ENCODE results near the gene COTL1. TPM values are rescaled to one million over a fixed set of nuclear protein-coding genes. Genes with fewer than 3 reads are reported as not detected.

COTL1 gene
- total and polyA plus RNA-seq, 2 of the 13 experiments (the other 11 are each of a cell fraction or from before 2014, with no cell fraction given) = 8.7 to 16.9 TPM

DNA sequence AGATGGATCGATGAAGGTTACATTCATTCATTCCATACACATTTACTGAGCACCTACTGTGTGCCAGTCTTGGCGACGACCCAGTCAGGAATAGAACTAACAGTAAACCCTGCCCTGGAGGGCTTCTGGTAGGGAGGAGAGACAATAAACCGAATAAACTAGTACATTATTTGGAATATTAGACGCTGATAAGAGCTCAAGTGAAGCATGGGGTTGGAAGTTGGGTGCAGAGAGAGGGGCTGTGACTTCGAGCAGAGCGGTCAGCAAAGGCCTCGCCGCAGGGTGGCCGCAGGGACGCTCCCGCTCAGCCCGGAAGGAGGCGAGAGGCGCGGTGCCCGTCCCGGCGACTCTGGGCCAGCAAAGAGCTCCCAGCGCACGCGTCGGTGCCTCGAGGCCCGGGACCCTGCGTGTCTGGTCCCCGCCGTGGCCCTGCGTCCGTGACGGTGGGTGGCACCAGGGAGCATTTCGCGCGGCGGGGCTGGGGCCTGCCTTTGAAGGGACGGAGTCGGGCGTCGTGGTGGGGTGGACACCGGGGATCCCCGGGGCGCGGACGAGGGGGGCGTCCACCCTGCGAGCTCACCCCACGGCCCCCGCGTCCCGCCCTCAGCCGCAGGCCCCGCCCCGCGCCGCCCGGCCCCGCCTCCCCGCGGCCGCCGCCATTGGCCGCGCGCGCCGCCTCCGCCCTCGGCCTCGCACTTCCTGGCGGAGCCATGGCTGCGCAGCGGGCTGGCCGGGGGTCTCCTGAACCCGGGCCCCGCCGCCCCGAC lies 30.1 kb upstream of the COTL1 start, which contains the start of gene KLHL36 (continued):
- no peak for TF ChIP-seq HNF4G (IDR thresholded peaks at IDR 0.05; ENCODE audit: borderline replicate concordance, low read depth, low read length)
- no peak for TF ChIP-seq HNF4G (CRISPR knock-in tag; IDR thresholded peaks at IDR 0.05; ENCODE audit: borderline replicate concordance, low read depth)
- peak; percentile 75 for TF ChIP-seq ZNF777 (CRISPR knock-in tag; IDR thresholded peaks at IDR 0.05)
- TF ChIP-seq ZNF441 (CRISPR knock-in tag; IDR thresholded peaks at IDR 0.05; ENCODE audit: borderline replicate concordance) = no peak
- TF ChIP-seq ASH2L (IDR thresholded peaks at IDR 0.05; ENCODE audit: insufficient read length, low read depth, low read length) = no peak
- peak; percentile 90; the same call in 1 of the 2 replicates for TF ChIP-seq ZSCAN20 (CRISPR knock-in tag; IDR thresholded peaks at IDR 0.05; ENCODE audit: borderline replicate concordance)
- peak; percentile 66; the same call in 1 of the 2 replicates for TF ChIP-seq ZNF703 (CRISPR knock-in tag; IDR thresholded peaks at IDR 0.05; ENCODE audit: borderline replicate concordance)
- TF ChIP-seq BORCS8-MEF2B (CRISPR knock-in tag; IDR thresholded peaks at IDR 0.05) = peak; percentile 73
- TF ChIP-seq ZNF724P (CRISPR knock-in tag; IDR thresholded peaks at IDR 0.05; ENCODE audit: borderline replicate concordance) = peak; percentile 93; the same call in 1 of the 2 replicates
- TF ChIP-seq ISX (CRISPR knock-in tag; conservative IDR thresholded peaks at IDR 0.05) = no peak
- TF ChIP-seq HDAC2 (CRISPR knock-in tag; IDR thresholded peaks at IDR 0.05) = peak; percentile 60; the same call in 1 of the 2 replicates
- TF ChIP-seq EHMT2 (IDR thresholded peaks at IDR 0.05; ENCODE audit: borderline replicate concordance, low read depth, low read length) = 0 out of 2 replicates have a peak, but pooled peaks have one; percentile 11
- 0 out of 2 replicates have a peak, but pooled peaks have one; percentile 9 for TF ChIP-seq ERF (CRISPR knock-in tag; IDR thresholded peaks at IDR 0.05)
- TF ChIP-seq JUND (CRISPR knock-in tag; IDR thresholded peaks at IDR 0.05) = peak; percentile 64; the same call in 1 of the 2 replicates
- TF ChIP-seq ZNF749 (CRISPR knock-in tag; IDR thresholded peaks at IDR 0.05; ENCODE audit: borderline replicate concordance) = 0 out of 2 replicates have a peak, but pooled peaks have one; percentile 46
- TF ChIP-seq NR1H2 (CRISPR knock-in tag; IDR thresholded peaks at IDR 0.05; ENCODE audit: borderline replicate concordance, low read depth) = peak; percentile 72; the same call in 1 of the 2 replicates
- TF ChIP-seq, protein P1, sequence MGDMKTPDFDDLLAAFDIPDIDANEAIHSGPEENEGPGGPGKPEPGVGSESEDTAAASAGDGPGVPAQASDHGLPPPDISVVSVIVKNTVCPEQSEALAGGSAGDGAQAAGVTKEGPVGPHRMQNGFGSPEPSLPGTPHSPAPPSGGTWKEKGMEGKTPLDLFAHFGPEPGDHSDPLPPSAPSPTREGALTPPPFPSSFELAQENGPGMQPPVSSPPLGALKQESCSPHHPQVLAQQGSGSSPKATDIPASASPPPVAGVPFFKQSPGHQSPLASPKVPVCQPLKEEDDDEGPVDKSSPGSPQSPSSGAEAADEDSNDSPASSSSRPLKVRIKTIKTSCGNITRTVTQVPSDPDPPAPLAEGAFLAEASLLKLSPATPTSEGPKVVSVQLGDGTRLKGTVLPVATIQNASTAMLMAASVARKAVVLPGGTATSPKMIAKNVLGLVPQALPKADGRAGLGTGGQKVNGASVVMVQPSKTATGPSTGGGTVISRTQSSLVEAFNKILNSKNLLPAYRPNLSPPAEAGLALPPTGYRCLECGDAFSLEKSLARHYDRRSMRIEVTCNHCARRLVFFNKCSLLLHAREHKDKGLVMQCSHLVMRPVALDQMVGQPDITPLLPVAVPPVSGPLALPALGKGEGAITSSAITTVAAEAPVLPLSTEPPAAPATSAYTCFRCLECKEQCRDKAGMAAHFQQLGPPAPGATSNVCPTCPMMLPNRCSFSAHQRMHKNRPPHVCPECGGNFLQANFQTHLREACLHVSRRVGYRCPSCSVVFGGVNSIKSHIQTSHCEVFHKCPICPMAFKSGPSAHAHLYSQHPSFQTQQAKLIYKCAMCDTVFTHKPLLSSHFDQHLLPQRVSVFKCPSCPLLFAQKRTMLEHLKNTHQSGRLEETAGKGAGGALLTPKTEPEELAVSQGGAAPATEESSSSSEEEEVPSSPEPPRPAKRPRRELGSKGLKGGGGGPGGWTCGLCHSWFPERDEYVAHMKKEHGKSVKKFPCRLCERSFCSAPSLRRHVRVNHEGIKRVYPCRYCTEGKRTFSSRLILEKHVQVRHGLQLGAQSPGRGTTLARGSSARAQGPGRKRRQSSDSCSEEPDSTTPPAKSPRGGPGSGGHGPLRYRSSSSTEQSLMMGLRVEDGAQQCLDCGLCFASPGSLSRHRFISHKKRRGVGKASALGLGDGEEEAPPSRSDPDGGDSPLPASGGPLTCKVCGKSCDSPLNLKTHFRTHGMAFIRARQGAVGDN (CRISPR knock-in tag; IDR thresholded peaks at IDR 0.05) = peak; percentile 96
- no peak for TF ChIP-seq ZNF10 (CRISPR knock-in tag; IDR thresholded peaks at IDR 0.05; ENCODE audit: borderline replicate concordance, low read depth)
- TF ChIP-seq, protein P2, sequence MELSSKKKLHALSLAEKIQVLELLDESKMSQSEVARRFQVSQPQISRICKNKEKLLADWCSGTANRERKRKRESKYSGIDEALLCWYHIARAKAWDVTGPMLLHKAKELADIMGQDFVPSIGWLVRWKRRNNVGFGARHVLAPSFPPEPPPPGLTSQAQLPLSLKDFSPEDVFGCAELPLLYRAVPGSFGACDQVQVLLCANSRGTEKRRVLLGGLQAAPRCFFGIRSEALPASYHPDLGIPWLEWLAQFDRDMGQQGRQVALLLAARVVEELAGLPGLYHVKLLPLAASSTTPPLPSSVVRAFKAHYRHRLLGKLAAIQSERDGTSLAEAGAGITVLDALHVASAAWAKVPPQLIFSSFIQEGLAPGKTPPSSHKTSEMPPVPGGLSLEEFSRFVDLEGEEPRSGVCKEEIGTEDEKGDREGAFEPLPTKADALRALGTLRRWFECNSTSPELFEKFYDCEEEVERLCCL (CRISPR knock-in tag; IDR thresholded peaks at IDR 0.05; ENCODE audit: borderline replicate concordance) = no peak
- TF ChIP-seq SP1 (IDR thresholded peaks at IDR 0.05) = no peak
- TF ChIP-seq SP1 (CRISPR knock-in tag; IDR thresholded peaks at IDR 0.05) = peak; percentile 58; the same call in 1 of the 2 replicates
- TF ChIP-seq ZNF713 (CRISPR knock-in tag; IDR thresholded peaks at IDR 0.05) = 0 out of 2 replicates have a peak, but pooled peaks have one; percentile 51
